EH (cell line): ENCODE measurements around the gene GPR61.

ENCODE experiments used
- DNase-seq: peaks from one replicate; pipeline ENCODE4 v3.0.0-alpha.2; 2015; ENCODE audit warnings: low read depth

GPR61 gene

DNA sequence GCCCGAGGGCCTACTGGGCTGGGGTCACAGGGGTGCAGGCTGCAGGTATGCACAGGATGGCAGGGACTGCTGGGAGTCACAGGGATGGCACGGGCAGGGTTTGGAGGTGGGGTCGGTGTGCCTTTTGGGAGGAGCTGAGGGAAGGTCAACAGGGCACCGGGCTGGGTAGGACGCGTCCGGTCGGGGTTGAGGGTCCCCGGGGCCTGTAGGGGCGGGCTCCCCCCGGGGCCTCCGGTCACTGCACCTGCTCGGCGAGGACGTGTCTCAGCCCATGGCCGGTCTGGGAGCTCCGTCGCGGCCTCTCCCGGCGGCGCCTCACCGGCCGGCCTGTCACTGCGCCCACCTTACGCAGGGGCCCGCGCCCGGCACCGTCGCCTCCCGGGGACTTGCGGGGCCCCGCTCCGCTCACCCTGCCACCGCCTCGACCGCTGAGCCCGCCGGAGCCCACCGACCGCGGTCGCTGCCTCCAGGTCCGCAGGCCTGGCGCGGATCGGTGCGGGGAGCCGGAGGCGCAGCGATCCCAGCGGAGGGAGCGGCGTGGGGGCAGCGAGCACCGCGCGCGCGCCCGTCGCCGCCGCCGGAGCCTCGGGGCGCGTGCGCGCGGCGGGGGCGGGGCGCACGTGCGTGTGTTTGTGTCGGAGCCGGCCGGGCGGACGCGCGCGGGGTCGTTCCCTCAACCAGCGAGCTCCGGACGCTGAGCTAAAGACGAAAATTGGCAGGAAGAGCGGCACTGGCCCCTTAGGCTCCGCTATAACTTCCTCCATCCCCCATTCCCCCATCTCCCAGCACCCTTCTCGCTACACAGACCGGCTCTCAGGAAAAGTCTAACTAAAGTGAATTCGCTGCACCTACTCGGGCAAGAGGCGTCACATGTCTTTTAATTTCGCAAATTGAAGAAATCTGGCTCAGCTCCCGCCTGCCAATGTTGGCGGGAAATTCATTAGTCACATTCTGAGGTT lies 30.2 kb upstream of the GPR61 start, which contains the start of gene AMIGO1:
AMIGO1 (minus strand) TSS at position 552 of the 959 bp plus-strand sequence. CDS start 815 bp downstream, outside the sequence.
- DNase-seq = peak; percentile 56

DNA sequence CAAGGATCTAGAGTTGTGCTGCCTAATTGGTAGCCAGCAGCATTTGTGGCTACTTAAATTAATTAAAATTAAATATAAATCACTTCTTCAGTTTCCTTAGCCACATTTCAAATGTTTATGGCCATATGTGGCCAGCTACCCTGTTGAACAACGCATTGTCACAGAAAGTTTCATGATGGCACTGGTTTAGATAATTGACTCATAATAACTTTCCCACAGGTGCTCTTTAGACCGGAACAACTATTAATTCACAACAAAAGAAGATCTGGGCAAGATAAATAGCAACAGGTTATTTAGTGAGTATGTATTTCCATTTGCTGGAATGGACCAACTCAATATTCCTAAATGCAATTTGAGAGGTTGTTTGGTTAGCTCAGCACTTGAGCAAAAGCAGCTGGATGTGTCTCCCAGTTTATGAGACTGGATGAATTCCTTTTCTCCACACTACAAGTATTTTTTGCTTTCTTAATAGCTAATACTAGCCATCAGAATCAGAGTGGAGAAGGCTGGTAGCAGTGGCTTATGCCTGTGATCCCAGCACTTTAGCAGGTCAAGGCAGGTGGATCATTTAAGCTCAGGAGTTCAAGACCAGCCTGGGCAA lies 26.5 kb upstream of the GPR61 start:
- no peak for DNase-seq

DNA sequence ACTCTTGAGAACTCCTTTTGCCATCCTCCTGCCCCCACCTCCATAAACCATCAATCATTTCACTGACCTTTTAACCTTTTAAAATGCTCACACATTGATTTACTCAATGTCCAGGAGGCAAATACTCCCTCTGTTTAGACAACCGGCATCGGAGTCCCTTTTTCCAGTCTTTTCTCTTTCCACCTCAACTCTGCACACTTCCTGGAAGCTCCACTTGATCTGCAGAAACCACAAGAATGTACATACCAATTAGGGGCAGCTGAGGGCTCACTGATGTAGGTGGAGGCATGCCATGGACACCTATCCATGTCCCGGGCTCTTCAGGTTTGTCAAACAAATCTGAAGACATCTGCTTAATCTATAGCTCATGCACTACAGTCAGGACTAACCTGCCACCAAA lies 24.8 kb upstream of the GPR61 start:
- peak; percentile 31 for DNase-seq

DNA sequence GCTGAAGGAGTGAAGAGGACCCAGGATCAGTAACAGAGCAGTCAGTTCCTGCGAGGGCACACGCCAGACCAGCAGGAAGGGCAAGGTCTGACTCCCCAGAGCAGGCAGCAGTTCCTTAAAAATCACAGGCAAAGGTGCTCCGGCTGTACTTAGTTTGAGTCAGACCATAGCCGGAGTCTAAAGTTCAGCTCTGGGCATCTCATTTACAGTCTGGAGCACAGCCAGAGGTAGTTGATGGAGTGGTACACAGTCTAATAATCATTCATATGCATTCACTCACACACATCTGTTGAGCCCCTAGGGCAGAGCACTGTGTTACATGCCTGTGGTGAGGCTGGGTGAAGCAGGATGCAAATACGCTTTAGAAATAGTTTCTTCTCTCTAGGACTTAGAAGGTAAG lies 22.8 kb upstream of the GPR61 start:
- peak; percentile 93 for DNase-seq

DNA sequence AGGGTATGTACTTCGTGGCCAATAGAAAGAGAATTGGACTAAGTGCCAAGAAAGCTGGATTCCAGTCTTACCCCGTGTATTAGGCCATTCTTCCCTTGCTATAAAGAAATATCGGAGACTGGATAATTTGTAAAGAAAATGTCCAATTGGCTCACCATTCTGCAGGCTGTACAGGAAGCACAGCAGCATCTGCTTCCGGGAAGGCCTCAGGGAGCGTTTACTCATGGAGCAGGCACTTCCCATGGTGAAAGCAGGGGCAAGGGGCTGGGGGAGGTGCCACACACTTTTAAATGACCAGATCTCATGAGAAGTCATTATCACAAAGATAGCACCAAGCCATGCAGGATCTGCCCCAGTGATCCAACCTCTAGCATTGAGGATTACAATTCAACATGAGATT lies 22.3 kb upstream of the GPR61 start:
- DNase-seq = no peak

DNA sequence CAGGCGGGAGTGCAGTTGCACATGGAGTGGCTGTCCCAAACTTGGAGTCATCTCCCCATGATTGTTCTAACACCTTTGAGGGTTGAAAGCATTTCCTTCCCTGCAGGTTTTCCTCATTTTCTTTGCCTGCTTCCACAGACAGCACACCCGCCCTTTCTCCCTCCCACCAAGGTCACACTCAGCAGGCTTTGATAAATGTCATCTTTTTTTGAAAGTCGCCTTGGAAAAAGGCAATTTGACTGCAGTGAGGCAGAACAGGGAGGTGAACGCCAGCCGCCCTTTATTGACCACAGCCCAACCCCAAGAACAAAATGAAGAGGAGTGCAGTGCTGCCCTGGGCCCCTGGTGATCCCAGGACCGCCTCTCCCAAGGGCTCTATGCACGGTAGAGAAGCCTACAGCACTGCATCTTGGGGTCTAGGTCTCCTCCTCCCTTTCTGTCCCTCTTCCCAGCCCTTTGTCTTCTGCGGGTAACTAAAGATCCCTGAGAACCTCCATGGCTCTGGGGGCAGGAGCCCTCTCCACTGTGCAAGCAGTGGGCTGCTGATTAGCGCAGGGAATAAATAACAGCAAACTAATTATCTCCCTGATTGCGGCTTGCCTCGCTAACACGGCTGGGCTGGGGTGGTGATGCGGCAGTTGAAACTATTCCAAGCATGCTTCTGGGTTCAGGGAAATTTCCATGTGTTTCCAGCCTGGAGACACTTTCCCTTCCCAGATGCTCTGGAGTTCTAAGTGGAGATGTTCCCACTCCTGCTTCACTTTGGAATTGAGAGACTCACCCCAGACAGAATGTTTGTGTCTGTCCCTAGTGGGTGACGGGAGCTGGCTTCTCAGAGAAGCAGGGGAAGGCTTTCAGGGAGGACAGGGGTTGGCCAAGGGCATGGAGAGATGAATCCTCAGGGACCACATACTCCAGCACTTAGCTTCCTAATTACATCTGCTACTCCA lies 18.4 kb upstream of the GPR61 start:
- peak; percentile 51 for DNase-seq

DNA sequence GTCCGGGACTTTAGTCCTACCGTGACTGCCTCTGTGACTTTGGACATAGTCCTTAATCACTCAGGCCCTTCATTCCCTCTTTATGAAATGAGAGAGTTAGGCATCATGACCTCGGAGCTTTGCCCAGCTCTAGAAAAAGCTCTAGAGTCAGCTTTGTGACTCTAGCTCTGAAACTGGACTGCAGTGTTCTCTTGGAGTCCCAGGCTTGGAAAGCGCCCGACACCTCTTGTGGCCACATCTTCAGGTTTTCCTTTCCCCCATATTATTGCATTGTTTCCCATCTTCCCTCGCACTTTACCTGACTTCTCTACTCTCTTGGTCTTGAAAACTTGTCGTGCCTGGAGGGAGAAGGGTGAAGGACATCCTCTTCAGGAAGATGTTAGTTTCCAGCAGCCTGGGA lies 17.6 kb upstream of the GPR61 start:
- DNase-seq = no peak

DNA sequence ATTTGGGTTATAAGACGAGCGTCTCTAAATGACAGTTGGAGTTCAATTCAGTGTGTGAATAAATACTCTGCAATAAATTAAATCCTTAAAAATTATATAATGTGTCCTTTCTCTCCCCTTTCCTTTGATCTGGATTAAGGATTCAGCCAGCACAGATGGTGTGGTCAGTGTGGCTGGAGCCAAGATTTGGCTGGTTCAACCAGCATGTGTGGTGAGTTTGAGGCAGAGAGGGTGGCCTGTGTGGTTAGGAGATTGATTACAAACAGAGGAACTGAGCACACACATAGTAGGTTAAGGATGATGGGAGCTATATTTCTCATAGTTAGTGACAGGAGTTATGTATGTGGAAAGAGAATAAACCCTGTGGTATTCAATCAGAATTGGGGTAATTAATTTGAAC lies 16.0 kb upstream of the GPR61 start:
- DNase-seq = no peak

DNA sequence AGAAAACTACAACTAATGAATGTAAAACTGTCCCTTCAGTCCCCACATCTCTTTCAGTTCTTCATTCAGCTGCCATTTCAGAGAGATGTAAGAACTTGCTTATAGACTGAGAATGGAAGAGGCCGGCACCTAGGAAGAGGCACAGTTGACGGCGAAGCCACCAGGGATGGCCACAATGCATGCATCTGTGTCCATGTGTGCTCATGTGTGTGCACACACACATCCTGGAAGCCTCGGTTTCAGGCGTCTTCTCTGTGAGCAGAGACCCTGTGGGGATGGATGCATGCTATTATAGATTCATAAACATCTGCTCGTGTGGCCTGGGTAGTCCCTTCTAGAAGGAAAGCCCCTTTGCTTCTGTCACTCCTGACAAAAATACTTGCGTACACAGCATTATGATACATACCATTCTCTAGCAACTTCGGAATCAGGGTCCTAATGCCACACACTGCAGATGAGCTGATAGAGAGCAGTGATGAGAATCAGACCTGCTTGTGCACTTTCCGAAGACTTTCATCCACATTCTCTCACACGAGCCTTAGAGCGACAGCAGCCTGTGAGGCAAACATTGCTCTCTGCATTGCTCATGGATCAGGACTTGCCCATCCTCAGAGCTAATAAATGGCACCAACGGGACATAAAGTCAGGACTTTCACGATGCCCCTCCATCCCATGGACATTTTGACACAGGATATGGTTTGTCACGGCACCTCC lies 12.4 kb upstream of the GPR61 start:
- no peak for DNase-seq

DNA sequence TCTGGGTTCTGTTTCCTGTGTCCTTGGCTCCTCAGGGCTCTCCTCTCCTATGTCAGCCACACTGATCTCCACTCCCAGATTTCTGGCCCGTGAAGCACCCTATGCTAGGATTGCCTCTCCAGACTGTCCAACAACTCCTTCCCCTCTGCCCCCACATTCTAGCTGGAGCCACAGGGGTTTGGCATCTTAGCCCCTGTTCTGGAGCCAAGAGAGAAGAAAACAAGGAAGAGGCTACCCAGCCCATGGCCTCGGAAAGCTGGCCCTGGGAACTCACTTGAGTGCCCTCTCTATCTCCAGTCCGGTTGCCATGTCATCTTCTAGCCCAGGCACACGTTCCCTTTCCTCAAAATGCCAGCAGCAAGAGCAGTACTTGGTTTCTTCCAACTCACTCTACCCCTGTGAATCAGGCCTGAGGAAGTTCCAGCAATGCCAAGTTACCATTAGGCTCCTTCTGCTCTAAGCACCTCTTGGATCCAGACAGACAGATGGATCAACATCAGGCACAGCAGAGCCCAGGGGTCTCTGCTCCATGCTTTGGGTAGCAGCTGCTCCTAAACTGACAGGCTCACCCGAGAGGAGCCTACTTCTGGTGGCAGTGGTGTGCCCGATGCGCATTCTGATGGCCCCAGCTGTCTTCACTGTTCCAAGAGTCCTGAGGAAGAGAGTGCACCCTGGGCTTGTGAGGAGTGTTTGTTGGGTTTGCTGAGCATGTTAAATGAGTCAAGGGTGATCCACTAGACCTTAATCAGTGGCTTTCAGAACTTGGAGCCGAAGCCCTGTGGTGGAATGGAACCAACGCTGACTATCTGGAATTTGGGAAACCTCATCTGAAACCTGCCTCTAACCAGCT lies 11.6 kb upstream of the GPR61 start:
- no peak for DNase-seq

DNA sequence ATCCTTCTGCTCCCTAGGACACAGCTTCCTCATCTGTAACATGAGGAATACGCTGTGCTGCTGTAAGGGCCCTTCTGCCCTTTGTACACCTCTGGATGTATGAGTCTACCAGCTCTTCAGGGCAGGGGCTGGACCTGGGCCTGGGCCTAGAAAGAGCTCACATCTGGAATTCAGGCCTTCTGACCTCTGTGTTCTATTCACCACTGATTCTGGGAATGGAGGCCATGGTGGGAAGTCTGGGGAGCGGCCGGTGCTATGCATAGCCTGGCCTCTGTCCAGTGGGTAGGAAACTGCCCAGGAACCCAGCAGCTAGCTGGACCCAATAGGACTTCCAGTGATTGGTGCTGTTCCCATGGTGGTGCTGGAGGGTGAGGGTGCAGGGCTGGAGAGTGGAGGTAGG lies 11.0 kb upstream of the GPR61 start:
- DNase-seq = no peak

DNA sequence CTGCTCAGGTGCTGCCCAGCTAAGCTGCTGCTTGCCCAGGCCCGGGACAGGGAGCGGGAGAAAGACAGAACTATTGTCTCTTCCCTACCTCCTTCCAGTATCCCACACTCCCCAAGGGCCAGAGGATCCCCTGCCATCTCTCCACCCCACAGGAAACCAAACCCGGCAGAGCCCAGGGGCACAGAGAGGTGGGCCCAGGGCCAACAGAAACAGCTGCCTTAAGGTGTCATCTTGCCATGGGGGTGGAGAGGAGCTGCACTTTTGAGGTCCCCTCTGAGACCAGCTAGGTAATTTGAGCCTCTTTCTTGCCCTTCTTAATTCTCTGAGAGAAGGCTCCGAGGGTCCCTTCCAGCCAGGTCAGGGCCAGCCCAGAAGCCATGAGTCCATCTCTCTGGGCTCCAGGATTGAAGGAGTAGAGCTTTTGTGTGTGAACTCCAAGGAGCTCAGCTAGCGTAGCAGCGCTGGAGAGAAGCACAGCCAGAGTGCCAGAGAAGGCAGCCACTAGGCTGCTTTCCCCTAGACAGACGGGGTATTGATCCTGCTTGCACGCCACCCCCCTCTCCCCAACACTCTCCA lies 9.7 kb upstream of the GPR61 start:
- DNase-seq = peak; percentile 53

DNA sequence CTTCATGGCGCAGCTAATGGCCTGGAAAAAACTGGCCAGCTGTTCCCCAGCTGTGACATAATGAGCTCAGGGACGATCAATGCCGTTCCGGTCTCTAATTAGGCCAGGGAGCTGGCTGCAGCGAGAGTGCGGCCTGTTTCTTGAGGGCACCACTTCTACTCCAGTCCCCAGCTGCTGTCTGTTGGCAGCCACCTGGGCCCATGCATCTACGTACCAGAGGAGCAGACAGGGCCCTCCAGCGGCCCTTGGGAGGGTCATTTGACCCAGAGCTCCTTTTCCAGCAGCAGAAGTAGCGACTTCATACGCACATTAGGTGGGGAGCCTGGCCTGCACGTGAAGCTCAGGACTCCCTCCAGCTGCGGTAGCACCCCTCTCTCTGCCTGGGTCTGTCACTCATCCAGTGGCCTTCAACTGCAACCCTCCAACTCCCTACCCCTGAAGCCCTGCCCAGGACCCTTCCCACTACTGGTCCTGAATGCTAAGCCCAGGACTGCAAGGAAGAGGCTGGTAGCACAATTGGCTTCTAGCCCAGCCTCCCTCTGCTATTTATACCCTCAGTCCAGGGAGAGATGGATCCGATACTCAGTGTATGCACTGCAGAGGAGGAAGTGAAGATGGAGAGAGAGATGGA lies 9.1 kb upstream of the GPR61 start:
- DNase-seq = peak; percentile 18

DNA sequence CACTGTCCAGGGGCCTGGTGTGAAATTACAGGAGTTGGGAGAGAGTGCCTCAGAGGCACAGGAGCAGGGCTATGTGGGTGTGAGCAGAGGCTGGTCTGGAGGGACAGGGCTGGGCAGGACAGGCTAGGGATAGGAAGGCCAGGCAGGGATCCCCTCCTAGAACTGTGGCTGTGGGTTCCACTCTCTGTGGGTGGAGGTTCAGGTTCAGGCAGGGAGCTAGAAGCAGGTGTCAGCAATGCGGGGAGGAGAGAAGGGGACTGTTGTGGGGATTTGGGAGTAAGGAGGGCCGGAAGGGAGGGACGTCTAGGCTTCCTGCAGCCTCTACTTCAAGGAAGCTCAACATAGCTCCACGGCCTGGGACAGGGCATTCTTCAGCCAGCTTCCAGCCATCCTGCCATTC lies 8.3 kb upstream of the GPR61 start:
- DNase-seq = no peak

DNA sequence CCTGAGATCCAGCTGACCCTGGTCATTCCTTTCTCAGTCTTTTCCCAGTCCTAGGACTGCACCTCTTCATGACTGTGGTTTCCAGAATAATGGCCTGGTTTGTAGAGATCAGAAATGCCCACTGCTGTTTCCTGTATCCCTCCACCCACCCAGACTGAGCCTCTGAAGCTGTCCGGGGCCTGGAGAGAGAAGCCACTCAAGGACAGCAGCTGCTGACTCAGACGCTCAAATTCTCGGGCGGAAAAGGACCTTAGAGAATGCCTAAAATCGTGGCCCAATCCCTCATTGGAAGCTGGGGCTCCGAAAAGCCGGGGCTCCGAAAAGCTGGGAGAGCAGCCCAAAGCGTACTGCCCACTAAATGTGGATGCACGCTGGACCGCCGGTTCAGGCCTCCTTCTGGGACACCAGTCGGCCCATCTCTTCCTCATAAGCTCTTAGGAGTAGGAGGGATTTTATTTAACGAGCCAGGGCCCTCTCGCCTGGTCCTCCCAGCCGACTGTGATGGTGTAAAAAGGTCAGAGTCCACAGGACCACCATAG lies 7.8 kb upstream of the GPR61 start:
- DNase-seq = peak; percentile 25

DNA sequence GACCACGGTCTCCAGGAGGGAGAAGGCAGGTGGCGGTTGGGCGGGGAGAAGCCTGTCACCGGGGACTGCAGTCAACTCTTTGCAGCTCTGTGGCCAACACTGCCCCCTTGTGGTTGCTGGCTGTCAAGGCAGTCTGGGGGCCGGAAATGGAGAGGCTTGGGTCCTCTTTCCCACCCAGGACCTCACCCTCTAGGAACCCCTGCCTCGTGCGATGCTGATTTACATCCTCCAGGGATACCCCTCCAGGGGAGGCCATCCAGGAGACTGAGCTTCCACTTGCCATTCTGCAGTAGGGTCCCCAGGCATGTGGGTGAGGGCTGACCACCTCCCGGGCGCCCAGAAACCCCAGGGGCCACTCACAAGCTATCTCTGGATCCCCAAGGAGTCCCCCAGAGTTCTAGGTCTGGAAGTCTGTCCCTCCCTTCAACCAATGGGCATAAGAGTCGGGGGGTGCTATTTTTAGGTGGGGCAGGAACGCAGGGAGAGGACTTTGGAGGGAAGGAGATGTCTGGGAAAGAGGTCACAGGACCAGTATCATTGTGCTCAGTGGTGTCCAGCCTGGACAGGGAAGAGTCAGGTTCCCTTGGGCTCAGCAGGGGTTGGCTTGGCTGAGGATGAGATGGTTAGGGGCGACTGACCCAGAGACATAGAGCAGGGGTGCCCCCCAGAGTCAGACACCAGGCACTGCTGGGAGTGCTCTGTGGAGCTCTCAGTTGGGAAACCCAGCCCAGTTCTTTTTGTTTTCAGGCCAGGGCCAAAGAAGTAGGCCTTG lies 7.1 kb upstream of the GPR61 start:
- peak; percentile 88 for DNase-seq

DNA sequence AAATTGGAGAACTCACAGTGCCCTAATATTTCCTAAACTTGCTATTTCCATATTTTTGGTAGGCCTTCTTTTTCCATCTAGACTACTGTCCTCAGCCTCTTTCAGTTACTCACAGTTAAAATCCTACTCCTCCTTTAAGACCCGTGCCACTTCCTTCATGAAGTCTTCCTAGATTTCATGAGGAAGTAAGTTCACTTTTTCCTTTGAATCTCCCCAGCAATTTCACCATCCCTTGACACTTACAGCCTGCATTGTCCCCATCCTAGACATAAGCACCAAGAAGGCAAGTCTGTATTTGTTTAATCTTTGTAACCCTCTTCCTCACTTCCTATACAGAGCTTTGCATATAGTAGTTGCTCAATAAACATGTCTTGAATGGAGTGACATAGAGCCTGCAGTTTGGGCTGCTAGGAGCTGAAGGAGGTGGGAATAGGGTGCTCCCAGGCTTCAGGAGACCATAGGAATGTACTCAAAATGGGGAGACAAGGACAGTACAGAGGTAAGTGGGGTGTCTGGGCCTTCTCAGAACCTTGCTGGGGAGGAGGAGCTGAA lies 5.3 kb upstream of the GPR61 start:
- DNase-seq = no peak

DNA sequence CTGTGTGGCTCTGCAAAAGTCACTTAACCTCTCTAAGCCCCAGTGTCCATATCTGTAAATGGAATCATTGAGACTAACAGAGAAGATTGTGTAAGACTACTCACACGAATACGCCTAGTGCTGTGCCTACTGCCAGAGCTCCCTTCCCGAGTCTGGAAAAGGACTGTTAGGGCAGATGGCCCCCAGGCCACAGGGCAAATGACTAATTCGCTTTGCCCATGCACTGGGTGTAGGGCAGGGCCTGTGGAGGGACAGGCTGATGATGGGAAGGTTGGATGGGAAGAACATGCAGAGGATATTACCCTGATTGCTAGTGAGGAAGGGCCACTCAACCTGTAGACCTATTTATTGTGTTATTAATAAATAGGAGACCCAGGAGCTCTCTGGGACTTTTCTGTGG lies 4.2 kb upstream of the GPR61 start:
- DNase-seq = no peak
